Activated B cell treated with CpG ODN at 0.5 μM for 24 hours (primary cell): ENCODE results near the gene DAGLA. TPM values are rescaled to one million over a fixed set of nuclear protein-coding genes. Genes with fewer than 3 reads are reported as not detected.

Experiments
- ATAC-seq: fragments of 200-7000 bp; cut with Tn5 transposase; one replicate; pipeline ENCODE4 v1.10.0; 2021; ENCODE audit warnings: low read depth, mild to moderate bottlenecking, moderate library complexity
- CTCF ChIA-PET: fragments of 350-600 bp; sonication (Branson Sonifier 250); formaldehyde crosslinking; loops from one replicate; lab custom pipeline; 2021; ENCODE audit warnings: antibody characterized with exemption; lab: Charles Lee
- POLR2A ChIA-PET: fragments of 350-600 bp; sonication (Branson Sonifier 250); formaldehyde crosslinking; loops from one replicate; lab custom pipeline; 2021; ENCODE audit warnings: antibody characterized with exemption; lab: Charles Lee
- DNase-seq: peaks from one replicate; pipeline ENCODE4 v3.0.0; 2022
- H3K27ac Mint-ChIP-seq: one replicate; pipeline ENCODE4 v1.8.0; 2020; ENCODE audit warnings: mixed read lengths
- H3K27me3 Mint-ChIP-seq: one replicate; pipeline ENCODE4 v1.8.0; 2021; ENCODE audit warnings: mixed read lengths
- H3K36me3 Mint-ChIP-seq: one replicate; pipeline ENCODE4 v1.8.0; 2021; ENCODE audit warnings: low read depth, mixed read lengths
- H3K4me1 Mint-ChIP-seq: one replicate; pipeline ENCODE4 v1.8.0; 2021; ENCODE audit warnings: mixed read lengths
- H3K4me3 Mint-ChIP-seq: one replicate; pipeline ENCODE4 v1.8.0; 2020; ENCODE audit warnings: mild to moderate bottlenecking, mixed read lengths
- H3K9me3 Mint-ChIP-seq: one replicate; pipeline ENCODE4 v1.8.0; 2020; ENCODE audit warnings: mixed read lengths
- intact Hi-C: fragments of 100-400 bp; cut with micrococcal nuclease; formaldehyde crosslinking; loops from one replicate; pipeline ENCODE4 v1.15.1; 2024
- total RNA-seq: library from RNA; stranded (reverse); gene quantifications from 2 replicates; pipeline ENCODE4 v1.2.3, GENCODE V29; 2022
- TF ChIP-seq, protein P1 (sequence below): fragments of 200-600 bp; IDR thresholded peaks from one replicate; pipeline ENCODE4 v1.8.0; 2022; ENCODE audit warnings: antibody characterized with exemption, mild to moderate bottlenecking

The DAGLA gene
- total RNA-seq, 1 donor from 2014 or later = not detected

GRCh38 chr11:61733120-61733978 lies 53.2 kb downstream of the DAGLA start:
- CTCF ChIA-PET = interaction anchor here (0.6 to 1.6 kb wide), 15 partner anchors 9 to 375 kb away, joined by 3 to 8 read pairs (median 3); no protein-coding TSS in a partner anchor
- intact Hi-C loops = loop anchor here (2.0 to 10.0 kb wide), 2 partner anchors 53 to 109 kb away; partner anchors contain the start of gene DAGLA
- ATAC-seq (peak; percentile 96), DNase-seq (peak; percentile 64)
- POLR2A ChIA-PET = no interaction called here
- Mint-ChIP-seq H3K9me3 (no peaks in the 10 kb centered on the region), H3K4me3 (no peak overlapping the region), H3K27me3 (no peaks in the 10 kb centered on the region), H3K4me1 (peaks cover 4% of the 10 kb centered on the region), H3K36me3 (no peaks in the 10 kb centered on the region), H3K27ac (no peak overlapping the region)
- TF ChIP-seq, protein P1, sequence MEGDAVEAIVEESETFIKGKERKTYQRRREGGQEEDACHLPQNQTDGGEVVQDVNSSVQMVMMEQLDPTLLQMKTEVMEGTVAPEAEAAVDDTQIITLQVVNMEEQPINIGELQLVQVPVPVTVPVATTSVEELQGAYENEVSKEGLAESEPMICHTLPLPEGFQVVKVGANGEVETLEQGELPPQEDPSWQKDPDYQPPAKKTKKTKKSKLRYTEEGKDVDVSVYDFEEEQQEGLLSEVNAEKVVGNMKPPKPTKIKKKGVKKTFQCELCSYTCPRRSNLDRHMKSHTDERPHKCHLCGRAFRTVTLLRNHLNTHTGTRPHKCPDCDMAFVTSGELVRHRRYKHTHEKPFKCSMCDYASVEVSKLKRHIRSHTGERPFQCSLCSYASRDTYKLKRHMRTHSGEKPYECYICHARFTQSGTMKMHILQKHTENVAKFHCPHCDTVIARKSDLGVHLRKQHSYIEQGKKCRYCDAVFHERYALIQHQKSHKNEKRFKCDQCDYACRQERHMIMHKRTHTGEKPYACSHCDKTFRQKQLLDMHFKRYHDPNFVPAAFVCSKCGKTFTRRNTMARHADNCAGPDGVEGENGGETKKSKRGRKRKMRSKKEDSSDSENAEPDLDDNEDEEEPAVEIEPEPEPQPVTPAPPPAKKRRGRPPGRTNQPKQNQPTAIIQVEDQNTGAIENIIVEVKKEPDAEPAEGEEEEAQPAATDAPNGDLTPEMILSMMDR = peak; percentile 44

- intact Hi-C loops = loop anchor here (10.0 kb wide), 1 partner anchor 110 kb away; no protein-coding TSS in a partner anchor
- no peak overlapping the region for H3K4me3 Mint-ChIP-seq
- POLR2A ChIA-PET = no interaction called here
- no peak overlapping the region for H3K27ac Mint-ChIP-seq
- DNase-seq (no peak), ATAC-seq (no peak)
- no peaks in the 10 kb centered on the region for H3K27me3 Mint-ChIP-seq
- TF ChIP-seq, protein P1 = no peak
- peaks cover 4% of the 10 kb centered on the region for H3K4me1 Mint-ChIP-seq
- CTCF ChIA-PET = interaction anchor here (0.8 kb wide), 1 partner anchor 16 kb away, joined by 3 read pairs; no protein-coding TSS in a partner anchor
- H3K36me3 Mint-ChIP-seq = no peaks in the 10 kb centered on the region
- H3K9me3 Mint-ChIP-seq = no peaks in the 10 kb centered on the region
These were observed 54.6 kb downstream of the DAGLA start for GRCh38 chr11:61734767-61735166.

GRCh38 chr11:61735391-61735790 lies 55.2 kb downstream of the DAGLA start:
- intact Hi-C loops = loop anchor here (10.0 kb wide), 1 partner anchor 111 kb away; no protein-coding TSS in a partner anchor
- TF ChIP-seq, protein P1 = no peak
- no peak for ATAC-seq
- H3K4me3 Mint-ChIP-seq = no peak overlapping the region
- no peaks in the 10 kb centered on the region for H3K27me3 Mint-ChIP-seq
- ChIA-PET CTCF (interaction anchor here (1.1 kb wide), 1 partner anchor 16 kb away, joined by 4 read pairs; no protein-coding TSS in a partner anchor), POLR2A (no interaction called here)
- H3K36me3 Mint-ChIP-seq = no peaks in the 10 kb centered on the region
- no peaks in the 10 kb centered on the region for H3K9me3 Mint-ChIP-seq
- no peak for DNase-seq
- H3K4me1 Mint-ChIP-seq = peaks cover 4% of the 10 kb centered on the region
- no peak overlapping the region for H3K27ac Mint-ChIP-seq

- TF ChIP-seq, protein P1 = no peak
- no peaks in the 10 kb centered on the region for H3K27me3 Mint-ChIP-seq
- intact Hi-C loops = loop anchor here (10.0 kb wide), 1 partner anchor 112 kb away; no protein-coding TSS in a partner anchor
- no peaks in the 10 kb centered on the region for H3K9me3 Mint-ChIP-seq
- no peak overlapping the region for H3K4me3 Mint-ChIP-seq
- no peaks in the 10 kb centered on the region for H3K36me3 Mint-ChIP-seq
- ChIA-PET POLR2A (no interaction called here), CTCF (interaction anchor here (1.1 kb wide), 1 partner anchor 15 kb away, joined by 4 read pairs; no protein-coding TSS in a partner anchor)
- DNase-seq = no peak
- H3K27ac Mint-ChIP-seq = no peak overlapping the region
- no peak for ATAC-seq
- H3K4me1 Mint-ChIP-seq = peaks cover 4% of the 10 kb centered on the region
These were observed 56.1 kb downstream of the DAGLA start for GRCh38 chr11:61736310-61736709.

- Mint-ChIP-seq H3K4me1 (peaks cover 4% of the 10 kb centered on the region), H3K4me3 (no peak overlapping the region), H3K27me3 (no peaks in the 10 kb centered on the region), H3K27ac (no peak overlapping the region), H3K9me3 (no peaks in the 10 kb centered on the region), H3K36me3 (no peaks in the 10 kb centered on the region)
- TF ChIP-seq, protein P1 = no peak
- intact Hi-C loops = loop anchor here (10.0 kb wide), 1 partner anchor 112 kb away; no protein-coding TSS in a partner anchor
- POLR2A ChIA-PET = no interaction called here
- ATAC-seq (no peak), DNase-seq (no peak)
- CTCF ChIA-PET = no interaction called here
These were observed 56.9 kb downstream of the DAGLA start for GRCh38 chr11:61737131-61737530.
